ENCODE measurements around the gene LY6G5B.
A peak's percentile ranks its signal among the peaks of the same experiment; 100 is the strongest.

LY6G5B gene

DNA sequence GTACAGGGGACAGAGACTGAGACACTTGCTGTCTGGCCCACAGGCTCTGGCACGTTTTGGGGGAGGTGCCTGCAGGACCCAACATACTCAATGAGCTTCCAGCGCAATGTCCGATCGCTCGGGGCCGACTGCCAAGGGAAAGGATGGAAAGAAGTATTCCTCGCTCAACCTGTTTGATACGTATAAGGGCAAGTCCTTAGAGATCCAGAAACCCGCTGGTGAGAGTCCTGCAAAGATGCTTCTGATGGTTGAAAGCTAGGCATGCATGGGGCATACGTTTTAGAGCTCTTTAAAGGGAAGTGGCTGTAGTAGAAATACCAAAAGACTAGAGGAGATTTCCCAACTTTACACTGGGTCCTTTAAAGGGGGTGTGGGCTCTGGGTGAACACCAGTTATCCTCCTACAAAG is 47.1 kb upstream of the LY6G5B start:
- no CpG with 5 or more reads among the region's 10 CpGs for WGBS (ENCODE audit: extremely low coverage, insufficient coverage, insufficient read length)

GRCh38 chr6:31624070-31624469 is 45.7 kb upstream of the LY6G5B start:
- H3K4me2 ChIP-seq (ENCODE audit: low read length): no peak overlapping the region
- H2AFZ ChIP-seq (ENCODE audit: insufficient read depth, low read length, poor library complexity): no peak overlapping the region
- H3K79me1 ChIP-seq (ENCODE audit: low read length): peaks cover 7% of the 10 kb centered on the region
- no peak overlapping the region for H3K14ac ChIP-seq (ENCODE audit: low read length)
- H2BK12ac ChIP-seq (ENCODE audit: low read length): no peak overlapping the region
- no peak overlapping the region for H4K12ac ChIP-seq (ENCODE audit: low read depth, low read length)
- H3K4me3 ChIP-seq (ENCODE audit: low read depth, low read length): no peak overlapping the region
- H3K36me3 ChIP-seq (ENCODE audit: control insufficient read depth in 1 of 2, insufficient read depth in 2 of 2, low read length in 2 of 2): peaks cover 56 to 58% of the 10 kb centered on the region in 2 experiments
- no CpG with 5 or more reads among the region's 10 CpGs for WGBS (ENCODE audit: extremely low coverage, insufficient coverage, insufficient read length)
- H4K8ac ChIP-seq (ENCODE audit: low read depth, low read length): no peak overlapping the region
- no peak overlapping the region for H2BK120ac ChIP-seq (ENCODE audit: insufficient read depth, low read length, poor library complexity)
- no peak overlapping the region for H2AK5ac ChIP-seq (ENCODE audit: low read length)
- H3K18ac ChIP-seq (ENCODE audit: low read length): no peak overlapping the region
- DNase-seq: no peak
- peaks cover 4 to 7% of the 10 kb centered on the region in 2 experiments for H3K4me1 ChIP-seq (ENCODE audit: control insufficient read depth in 1 of 2, insufficient read depth in 2 of 2, low read length in 2 of 2)
- no peak overlapping the region for H2BK5ac ChIP-seq (ENCODE audit: low read depth, low read length, poor library complexity)
- no peak overlapping the region for H3K9ac ChIP-seq (ENCODE audit: low read length)
- no peak overlapping the region for H3K27ac ChIP-seq (ENCODE audit: low read depth, low read length)
- no peak overlapping the region for H3K23ac ChIP-seq (ENCODE audit: low read length)
- H4K91ac ChIP-seq (ENCODE audit: low read depth, low read length): no peak overlapping the region
- no peaks in the 10 kb centered on the region for H3K9me3 ChIP-seq (ENCODE audit: insufficient read depth, low read depth, low read length)
- H3K27me3 ChIP-seq (ENCODE audit: insufficient read depth, low read length): no peaks in the 10 kb centered on the region
- H3K4ac ChIP-seq (ENCODE audit: low read depth, low read length): no peak overlapping the region
- peaks cover 17% of the 10 kb centered on the region for H3K79me2 ChIP-seq (ENCODE audit: control insufficient read depth, insufficient read depth, low read length, poor library complexity)

More for the DNA sequence above, 47.1 kb upstream of the LY6G5B start:
- Histone ChIP-seq H4K12ac (ENCODE audit: low read depth, low read length) (no peak overlapping the region), H3K27me3 (ENCODE audit: insufficient read depth, low read length) (no peaks in the 10 kb centered on the region), H3K23ac (ENCODE audit: low read length) (no peak overlapping the region), H3K4ac (ENCODE audit: low read depth, low read length) (peak overlapping the region; percentile 77), H2BK12ac (ENCODE audit: low read length) (no peak overlapping the region), H4K91ac (ENCODE audit: low read depth, low read length) (no peak overlapping the region), H2AK5ac (ENCODE audit: low read length) (no peak overlapping the region), H2BK120ac (ENCODE audit: insufficient read depth, low read length, poor library complexity) (no peak overlapping the region), H3K4me3 (ENCODE audit: low read depth, low read length) (no peak overlapping the region), H3K9me3 (ENCODE audit: insufficient read depth, low read depth, low read length) (no peaks in the 10 kb centered on the region), H3K4me1 (ENCODE audit: control insufficient read depth in 1 of 2, insufficient read depth in 2 of 2, low read length in 2 of 2) (peaks cover 4 to 7% of the 10 kb centered on the region in 2 experiments), H3K14ac (ENCODE audit: low read length) (no peak overlapping the region), H2BK5ac (ENCODE audit: low read depth, low read length, poor library complexity) (no peak overlapping the region), H3K9ac (ENCODE audit: low read length) (no peak overlapping the region), H3K79me1 (ENCODE audit: low read length) (peaks cover 7% of the 10 kb centered on the region), H3K36me3 (ENCODE audit: control insufficient read depth in 1 of 2, insufficient read depth in 2 of 2, low read length in 2 of 2) (peaks cover 44 to 46% of the 10 kb centered on the region in 2 experiments), H3K18ac (ENCODE audit: low read length) (no peak overlapping the region), H3K27ac (ENCODE audit: low read depth, low read length) (no peak overlapping the region), H4K8ac (ENCODE audit: low read depth, low read length) (no peak overlapping the region), H3K4me2 (ENCODE audit: low read length) (peak overlapping the region; percentile 97), H3K79me2 (ENCODE audit: control insufficient read depth, insufficient read depth, low read length, poor library complexity) (peaks cover 17% of the 10 kb centered on the region), H2AFZ (ENCODE audit: insufficient read depth, low read length, poor library complexity) (no peak overlapping the region)
- DNase-seq: peak; percentile 30 to 63

DNA sequence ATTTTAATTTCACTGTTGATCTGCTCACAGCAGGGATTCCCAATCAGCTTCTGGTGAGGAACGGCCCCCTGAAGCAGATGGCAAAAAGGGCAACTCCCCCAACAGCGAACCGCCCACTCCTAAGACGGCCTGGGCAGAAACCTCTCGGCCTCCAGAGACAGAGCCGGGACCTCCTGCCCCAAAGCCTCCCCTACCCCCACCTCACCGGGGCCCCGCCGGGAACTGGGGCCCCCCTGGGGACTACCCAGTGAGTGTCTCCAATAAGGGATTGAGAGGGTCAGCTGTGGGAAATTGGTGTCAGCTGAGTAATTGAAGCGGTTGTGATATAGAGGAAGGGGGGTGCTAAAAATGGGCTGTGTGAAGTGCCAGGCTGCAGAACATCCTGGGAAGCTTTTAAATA is 42.8 kb upstream of the LY6G5B start:
- H2AK5ac ChIP-seq (ENCODE audit: low read length): no peak overlapping the region
- H3K23ac ChIP-seq (ENCODE audit: low read length): no peak overlapping the region
- no peak overlapping the region for H3K18ac ChIP-seq (ENCODE audit: low read length)
- WGBS (ENCODE audit: extremely low coverage, insufficient coverage, insufficient read length): no CpG with 5 or more reads among the region's 10 CpGs
- no peak overlapping the region for H3K4ac ChIP-seq (ENCODE audit: low read depth, low read length)
- H3K36me3 ChIP-seq (ENCODE audit: control insufficient read depth in 1 of 2, insufficient read depth in 2 of 2, low read length in 2 of 2): peaks cover 85 to 87% of the 10 kb centered on the region in 2 experiments
- no peak overlapping the region for H4K8ac ChIP-seq (ENCODE audit: low read depth, low read length)
- no peak overlapping the region for H3K9ac ChIP-seq (ENCODE audit: low read length)
- no peak overlapping the region for H2BK120ac ChIP-seq (ENCODE audit: insufficient read depth, low read length, poor library complexity)
- H3K4me1 ChIP-seq (ENCODE audit: control insufficient read depth in 1 of 2, insufficient read depth in 2 of 2, low read length in 2 of 2): peaks cover 4 to 6% of the 10 kb centered on the region in 2 experiments
- no peaks in the 10 kb centered on the region for H3K79me1 ChIP-seq (ENCODE audit: low read length)
- no peak overlapping the region for H2BK12ac ChIP-seq (ENCODE audit: low read length)
- no peak overlapping the region for H2BK5ac ChIP-seq (ENCODE audit: low read depth, low read length, poor library complexity)
- no peaks in the 10 kb centered on the region for H3K27me3 ChIP-seq (ENCODE audit: insufficient read depth, low read length)
- no peak for DNase-seq
- no peak overlapping the region for H4K12ac ChIP-seq (ENCODE audit: low read depth, low read length)
- H3K14ac ChIP-seq (ENCODE audit: low read length): no peak overlapping the region
- H3K9me3 ChIP-seq (ENCODE audit: insufficient read depth, low read depth, low read length): no peaks in the 10 kb centered on the region
- H3K4me2 ChIP-seq (ENCODE audit: low read length): no peak overlapping the region
- H3K79me2 ChIP-seq (ENCODE audit: control insufficient read depth, insufficient read depth, low read length, poor library complexity): peaks cover 8% of the 10 kb centered on the region
- no peak overlapping the region for H3K4me3 ChIP-seq (ENCODE audit: low read depth, low read length)
- no peak overlapping the region for H3K27ac ChIP-seq (ENCODE audit: low read depth, low read length)
- H4K91ac ChIP-seq (ENCODE audit: low read depth, low read length): no peak overlapping the region
- H2AFZ ChIP-seq (ENCODE audit: insufficient read depth, low read length, poor library complexity): no peak overlapping the region

GRCh38 chr6:31627690-31628287 is 42.0 kb upstream of the LY6G5B start:
- Histone ChIP-seq H2AK5ac (ENCODE audit: low read length) (no peak overlapping the region), H3K79me2 (ENCODE audit: control insufficient read depth, insufficient read depth, low read length, poor library complexity) (peaks cover 2% of the 10 kb centered on the region), H3K18ac (ENCODE audit: low read length) (no peak overlapping the region), H3K4me1 (ENCODE audit: control insufficient read depth in 1 of 2, insufficient read depth in 2 of 2, low read length in 2 of 2) (peaks cover 0 to under 1% of the 10 kb centered on the region in 2 experiments), H4K12ac (ENCODE audit: low read depth, low read length) (no peak overlapping the region), H3K27ac (ENCODE audit: low read depth, low read length) (no peak overlapping the region), H2BK120ac (ENCODE audit: insufficient read depth, low read length, poor library complexity) (no peak overlapping the region), H4K91ac (ENCODE audit: low read depth, low read length) (no peak overlapping the region), H3K4me3 (ENCODE audit: low read depth, low read length) (no peak overlapping the region), H3K9ac (ENCODE audit: low read length) (no peak overlapping the region), H3K4me2 (ENCODE audit: low read length) (no peak overlapping the region), H3K79me1 (ENCODE audit: low read length) (no peaks in the 10 kb centered on the region), H3K27me3 (ENCODE audit: insufficient read depth, low read length) (no peaks in the 10 kb centered on the region), H3K9me3 (ENCODE audit: insufficient read depth, low read depth, low read length) (no peaks in the 10 kb centered on the region), H2BK5ac (ENCODE audit: low read depth, low read length, poor library complexity) (no peak overlapping the region), H3K36me3 (ENCODE audit: control insufficient read depth in 1 of 2, insufficient read depth in 2 of 2, low read length in 2 of 2) (peaks cover 91 to 95% of the 10 kb centered on the region in 2 experiments), H2AFZ (ENCODE audit: insufficient read depth, low read length, poor library complexity) (no peak overlapping the region), H2BK12ac (ENCODE audit: low read length) (no peak overlapping the region), H3K4ac (ENCODE audit: low read depth, low read length) (no peak overlapping the region), H3K14ac (ENCODE audit: low read length) (no peak overlapping the region), H4K8ac (ENCODE audit: low read depth, low read length) (no peak overlapping the region), H3K23ac (ENCODE audit: low read length) (no peak overlapping the region)
- WGBS (ENCODE audit: extremely low coverage, insufficient coverage, insufficient read length): no CpG with 5 or more reads among the region's 19 CpGs
- no peak for DNase-seq

Measured in trophoblast cell (in vitro differentiated cells and primary cell).